Tibial artery (tissue), 4 donors: Measurements from ENCODE around the gene REEP6.
"Not testable (repeated sequence)": the region's sequence is repeated elsewhere in the genome, so short reads cannot be mapped to it uniquely, and the experiment has no call there.

Source experiments
- DNase-seq, 2 donors: peaks; one replicate each; pipeline ENCODE4 v3.0.0-alpha.2; 2019
- H3K27ac ChIP-seq, 2 donors: fragments of 200-600 bp; sonication (generic) in 1 of 2; 1 replicate in 1 of 2; 2 replicates in 1 of 2; pipeline ENCODE4 v1.5.1; 2018 to 2019; ENCODE audit warnings: mild to moderate bottlenecking in 1 of 2
- H3K27me3 ChIP-seq, 2 donors: fragments of 200-600 bp; sonication (generic) in 1 of 2; one replicate each; pipeline versions ENCODE4 v1.5.1 to v1.6.0; 2016 to 2019
- H3K36me3 ChIP-seq, 3 donors: fragments of 200-600 bp; sonication (generic) in 2 of 3; one replicate each; pipeline ENCODE4 v1.5.1; 2016 to 2019; ENCODE audit warnings: mild to moderate bottlenecking in 2 of 3
- H3K4me1 ChIP-seq, 4 donors: fragments of 200-600 bp; sonication (generic) in 2 of 4; 1 replicate in 3 of 4; 2 replicates in 1 of 4; pipeline ENCODE4 v1.5.1; 2016 to 2019
- H3K4me3 ChIP-seq, 2 donors: fragments of 200-600 bp; sonication (generic) in 1 of 2; 1 replicate in 1 of 2; 2 replicates in 1 of 2; pipeline ENCODE4 v1.5.1; 2018 to 2019; ENCODE audit warnings: mild to moderate bottlenecking in 2 of 2
- H3K9me3 ChIP-seq, 3 donors: fragments of 200-600 bp; sonication (generic) in 1 of 3; one replicate each; pipeline ENCODE4 v1.5.1; 2016 to 2019
- CTCF ChIP-seq, 2 experiments: fragments of 200-600 bp in 1 of 2; fragments of 450-650 bp in 1 of 2; IDR thresholded peaks; one replicate each; pipeline ENCODE4 v1.5.1; 2017 to 2019; ENCODE audit warnings: antibody characterized with exemption in 2 of 2, mild to moderate bottlenecking in 1 of 2, moderate library complexity in 1 of 2
- intact Hi-C: fragments of 100-400 bp; cut with DNase I; formaldehyde crosslinking; loops from one replicate; pipeline ENCODE4 v1.15.0; 2023; ENCODE audit warnings: low total_unique reads

Gene REEP6

GRCh38 chr19:1532003-1532402, 41.0 kb downstream of the REEP6 start:
- Histone ChIP-seq H3K9me3 (no peaks in the 10 kb centered on the region), H3K27ac (no peak overlapping the region), H3K4me3 (no peak overlapping the region), H3K4me1 (no peaks in the 10 kb centered on the region), H3K36me3 (no peaks in the 10 kb centered on the region), H3K27me3 (peaks cover 0 to 80% of the 10 kb centered on the region in 2 donors)
- intact Hi-C loops: no loop called here
- DNase-seq: no peak
- TF ChIP-seq CTCF (IDR thresholded peaks at IDR 0.05): no peak

DNA sequence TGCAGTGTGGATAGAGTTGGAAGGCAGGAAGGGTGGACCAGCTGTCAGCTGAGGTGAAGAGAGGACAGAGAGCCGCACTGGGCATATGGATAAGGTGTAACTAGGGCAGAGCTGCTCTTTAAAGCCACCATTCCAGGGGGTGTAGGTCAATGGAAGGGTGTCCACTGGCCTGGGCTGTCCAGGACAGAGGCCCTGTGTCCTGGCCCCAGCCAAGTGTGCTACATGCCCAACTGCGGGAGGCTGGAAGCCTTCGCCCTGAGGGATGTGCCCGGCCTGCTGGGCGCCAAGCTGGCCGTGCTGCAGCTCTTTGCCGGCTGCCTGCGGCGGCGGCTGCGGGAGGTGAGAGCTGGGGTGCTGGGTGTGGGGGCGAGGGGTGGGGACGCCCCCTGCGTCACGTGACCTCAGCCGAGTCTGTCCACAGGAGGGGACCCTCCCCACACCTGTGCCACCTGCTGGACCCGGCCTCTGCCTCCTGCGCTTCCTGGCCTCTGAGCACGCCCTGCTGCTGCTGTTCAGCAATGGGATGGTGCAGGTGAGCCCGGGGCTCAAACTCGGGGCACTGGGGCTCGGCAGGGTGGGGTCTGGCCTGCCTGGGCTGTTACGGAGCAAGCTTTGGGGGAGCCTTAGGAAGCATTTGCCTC, 42.6 kb downstream of the REEP6 start:
- no peak for DNase-seq
- Histone ChIP-seq H3K4me1 (peaks cover 0 to 1% (median under 1%) of the 10 kb centered on the region in 4 donors), H3K27me3 (peaks cover 0 to 82% of the 10 kb centered on the region in 2 donors), H3K27ac (no peak overlapping the region), H3K4me3 (no peak overlapping the region), H3K36me3 (no peaks in the 10 kb centered on the region), H3K9me3 (no peaks in the 10 kb centered on the region)
- no peak for TF ChIP-seq CTCF (IDR thresholded peaks at IDR 0.05)
- intact Hi-C loops: no loop called here

GRCh38 chr19:1534972-1535371, 44.0 kb downstream of the REEP6 start:
- H3K4me3 ChIP-seq: no peak overlapping the region
- H3K27me3 ChIP-seq: peaks cover 0 to 68% of the 10 kb centered on the region in 2 donors
- intact Hi-C loops: no loop called here
- H3K4me1 ChIP-seq: peaks cover 0 to 13% (median 3%) of the 10 kb centered on the region in 4 donors
- TF ChIP-seq CTCF (IDR thresholded peaks at IDR 0.05): no peak
- no peaks in the 10 kb centered on the region for H3K36me3 ChIP-seq
- H3K27ac ChIP-seq: no peak overlapping the region
- DNase-seq: no peak
- H3K9me3 ChIP-seq: no peaks in the 10 kb centered on the region

DNA sequence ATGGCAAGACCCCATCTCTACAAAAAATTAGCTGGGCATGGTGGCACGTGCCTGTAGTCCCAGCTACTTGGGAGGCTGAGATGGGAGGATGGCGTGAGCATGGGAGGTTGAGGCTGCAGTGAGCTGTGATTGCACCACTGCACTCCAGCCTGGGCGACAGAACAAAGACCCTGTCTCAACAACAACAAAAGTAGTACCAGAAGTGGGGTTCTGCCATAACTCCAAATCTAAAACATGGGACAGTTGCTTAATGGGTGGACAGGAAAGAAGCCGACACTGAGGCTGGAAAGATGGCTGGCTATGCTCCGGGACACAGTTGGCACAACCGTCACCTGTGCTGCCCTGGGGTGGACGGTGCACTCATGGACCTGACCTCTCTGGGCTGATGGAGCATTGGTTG, 44.7 kb downstream of the REEP6 start:
- DNase-seq, H3K9me3 ChIP-seq, H3K4me3 ChIP-seq, intact Hi-C loops, H3K27ac ChIP-seq, H3K36me3 ChIP-seq: not testable (repeated sequence)
- Histone ChIP-seq H3K4me1 (peaks cover 0 to 20% (median 4%) of the 10 kb centered on the region in 4 donors), H3K27me3 (peaks cover 0 to 64% of the 10 kb centered on the region in 2 donors)

DNA sequence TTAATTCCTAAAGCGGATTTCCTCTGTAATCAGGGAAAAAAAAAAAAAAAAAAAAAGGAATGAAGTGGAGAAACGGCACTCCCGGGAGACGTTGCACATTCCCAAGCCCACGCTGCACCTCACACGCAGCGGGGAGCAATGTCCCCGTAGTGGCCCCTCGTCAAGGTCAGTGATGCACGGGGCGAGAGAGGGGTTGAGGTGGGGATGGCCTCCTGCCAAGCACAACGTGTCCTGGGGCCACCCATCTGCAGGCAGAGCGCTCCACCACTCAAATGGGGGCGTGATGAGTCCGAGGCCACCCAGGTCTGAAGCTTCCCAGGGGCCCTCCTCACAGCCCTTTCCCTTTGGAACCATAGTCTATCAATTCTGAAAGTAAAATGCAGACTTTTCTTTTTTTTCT, 48.0 kb downstream of the REEP6 start:
- intact Hi-C loops: no loop called here
- no peaks in the 10 kb centered on the region for H3K9me3 ChIP-seq
- no peak for DNase-seq

GRCh38 chr19:1539749-1540148, 48.8 kb downstream of the REEP6 start:
- H3K4me3 ChIP-seq, H3K9me3 ChIP-seq, H3K36me3 ChIP-seq, H3K27ac ChIP-seq, intact Hi-C loops, DNase-seq: not testable (repeated sequence)
- H3K27me3 ChIP-seq: peaks cover 0 to 44% of the 10 kb centered on the region in 2 donors
- peaks cover 0 to 21% (median 5%) of the 10 kb centered on the region in 4 donors for H3K4me1 ChIP-seq

More for the DNA sequence above, 48.0 kb downstream of the REEP6 start:
- Histone ChIP-seq H3K4me3 (no peak overlapping the region), H3K4me1 (peaks cover 0 to 21% (median 5%) of the 10 kb centered on the region in 4 donors), H3K27ac (no peak overlapping the region), H3K27me3 (peaks cover 0 to 45% of the 10 kb centered on the region in 2 donors), H3K36me3 (no peaks in the 10 kb centered on the region)
- no peak for TF ChIP-seq CTCF (IDR thresholded peaks at IDR 0.05)
